Measurements from ENCODE around the gene NOXA1.
"Not testable (repeated sequence)": the region's sequence is repeated elsewhere in the genome, so short reads cannot be mapped to it uniquely, and the experiment has no call there.

NOXA1 gene, protein sequence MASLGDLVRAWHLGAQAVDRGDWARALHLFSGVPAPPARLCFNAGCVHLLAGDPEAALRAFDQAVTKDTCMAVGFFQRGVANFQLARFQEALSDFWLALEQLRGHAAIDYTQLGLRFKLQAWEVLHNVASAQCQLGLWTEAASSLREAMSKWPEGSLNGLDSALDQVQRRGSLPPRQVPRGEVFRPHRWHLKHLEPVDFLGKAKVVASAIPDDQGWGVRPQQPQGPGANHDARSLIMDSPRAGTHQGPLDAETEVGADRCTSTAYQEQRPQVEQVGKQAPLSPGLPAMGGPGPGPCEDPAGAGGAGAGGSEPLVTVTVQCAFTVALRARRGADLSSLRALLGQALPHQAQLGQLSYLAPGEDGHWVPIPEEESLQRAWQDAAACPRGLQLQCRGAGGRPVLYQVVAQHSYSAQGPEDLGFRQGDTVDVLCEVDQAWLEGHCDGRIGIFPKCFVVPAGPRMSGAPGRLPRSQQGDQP

DNA sequence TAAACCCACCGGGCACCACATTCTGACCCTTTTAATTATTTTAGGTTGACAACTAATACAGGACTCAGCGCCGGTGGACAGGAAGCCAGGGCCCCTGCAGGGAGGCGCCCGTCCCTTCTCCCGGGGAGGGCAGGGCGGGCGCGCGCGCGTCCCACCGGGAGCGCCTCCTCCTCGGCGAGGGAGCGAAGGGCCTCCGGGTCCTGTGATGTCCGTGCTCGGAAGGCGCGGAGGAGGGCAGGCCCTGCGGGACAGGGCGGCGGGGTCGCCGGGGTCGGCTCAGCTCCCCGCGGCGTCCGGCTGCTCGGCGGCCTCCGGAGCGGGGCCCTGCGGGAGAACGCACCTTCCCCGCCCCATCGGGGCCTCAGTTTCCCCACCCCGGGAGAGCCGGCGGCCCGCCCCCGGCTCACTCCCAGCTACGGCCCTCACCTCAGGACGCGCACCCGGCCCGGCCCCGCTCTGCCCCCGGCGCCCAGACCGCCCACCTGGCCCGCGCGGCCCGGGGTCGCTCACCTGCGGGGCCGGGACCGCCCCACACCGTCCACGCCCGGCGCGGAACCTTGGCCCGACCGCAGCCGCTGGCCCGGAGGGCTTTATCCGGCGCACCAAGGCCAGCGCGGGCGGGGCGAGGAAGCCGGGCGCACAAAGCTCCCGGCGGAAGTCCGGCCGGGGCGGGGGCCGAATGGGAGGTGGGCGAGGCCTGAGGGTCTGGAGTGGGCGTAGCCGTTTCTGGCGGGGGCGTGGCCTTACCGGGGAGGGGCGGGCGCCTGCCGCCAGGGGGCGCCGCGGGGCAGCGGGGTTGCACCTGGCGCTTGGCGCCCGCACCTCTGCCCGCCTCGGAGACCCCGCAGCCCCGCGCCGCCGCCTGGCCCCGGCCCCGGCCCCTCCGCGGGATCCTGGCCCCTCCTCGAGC, at the start of gene NOXA1, which contains the start of gene EXD3:
Gene NOXA1 (plus strand): TSS at position 790 of the 910 bp plus-strand sequence. CDS start 137 bp downstream, outside the sequence.
Gene EXD3 (minus strand): TSS at position 559 of the 910 bp plus-strand sequence. CDS start 27,805 bp downstream, outside the sequence.
- in situ Hi-C loops (cut with MboI; ENCODE audit: low pct_unique_long_range_greater_than_20kb, low sequenced_read_pairs, unreplicated experiment): no loop called here
- peak; percentile 99 for DNase-seq (ENCODE audit: low spot score)

DNA sequence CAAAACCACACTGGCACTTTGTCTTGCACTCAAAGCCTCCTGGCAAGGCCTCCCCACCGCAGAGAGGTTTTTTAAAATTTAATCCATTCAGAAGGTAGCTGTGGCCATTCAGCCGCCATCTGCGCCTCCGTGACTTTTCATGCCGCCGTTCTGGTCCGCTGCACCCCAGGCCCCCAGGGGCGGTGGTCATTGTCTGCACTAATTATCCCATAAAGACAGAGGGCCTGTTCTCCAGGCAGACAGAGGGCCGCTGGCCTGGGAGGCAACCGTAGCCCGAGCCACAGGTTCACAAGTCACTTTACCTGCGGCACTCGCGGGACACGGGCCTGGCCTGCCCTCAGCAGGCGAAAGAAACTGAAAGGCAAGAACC, 49.6 kb upstream of the NOXA1 start:
- no peak for DNase-seq (ENCODE audit: low spot score)
- in situ Hi-C loops (cut with MboI; ENCODE audit: low pct_unique_long_range_greater_than_20kb, low sequenced_read_pairs, unreplicated experiment): no loop called here
- TF ChIP-seq, protein P1, sequence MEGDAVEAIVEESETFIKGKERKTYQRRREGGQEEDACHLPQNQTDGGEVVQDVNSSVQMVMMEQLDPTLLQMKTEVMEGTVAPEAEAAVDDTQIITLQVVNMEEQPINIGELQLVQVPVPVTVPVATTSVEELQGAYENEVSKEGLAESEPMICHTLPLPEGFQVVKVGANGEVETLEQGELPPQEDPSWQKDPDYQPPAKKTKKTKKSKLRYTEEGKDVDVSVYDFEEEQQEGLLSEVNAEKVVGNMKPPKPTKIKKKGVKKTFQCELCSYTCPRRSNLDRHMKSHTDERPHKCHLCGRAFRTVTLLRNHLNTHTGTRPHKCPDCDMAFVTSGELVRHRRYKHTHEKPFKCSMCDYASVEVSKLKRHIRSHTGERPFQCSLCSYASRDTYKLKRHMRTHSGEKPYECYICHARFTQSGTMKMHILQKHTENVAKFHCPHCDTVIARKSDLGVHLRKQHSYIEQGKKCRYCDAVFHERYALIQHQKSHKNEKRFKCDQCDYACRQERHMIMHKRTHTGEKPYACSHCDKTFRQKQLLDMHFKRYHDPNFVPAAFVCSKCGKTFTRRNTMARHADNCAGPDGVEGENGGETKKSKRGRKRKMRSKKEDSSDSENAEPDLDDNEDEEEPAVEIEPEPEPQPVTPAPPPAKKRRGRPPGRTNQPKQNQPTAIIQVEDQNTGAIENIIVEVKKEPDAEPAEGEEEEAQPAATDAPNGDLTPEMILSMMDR (IDR thresholded peaks at IDR 0.05; ENCODE audit: extremely low read depth, insufficient read depth, missing control alignments): no peak

More for the DNA sequence above, at the start of gene NOXA1, which contains the start of gene EXD3:
- TF ChIP-seq, protein P1 (IDR thresholded peaks at IDR 0.05; ENCODE audit: extremely low read depth, insufficient read depth, missing control alignments): peak; percentile 67

DNA sequence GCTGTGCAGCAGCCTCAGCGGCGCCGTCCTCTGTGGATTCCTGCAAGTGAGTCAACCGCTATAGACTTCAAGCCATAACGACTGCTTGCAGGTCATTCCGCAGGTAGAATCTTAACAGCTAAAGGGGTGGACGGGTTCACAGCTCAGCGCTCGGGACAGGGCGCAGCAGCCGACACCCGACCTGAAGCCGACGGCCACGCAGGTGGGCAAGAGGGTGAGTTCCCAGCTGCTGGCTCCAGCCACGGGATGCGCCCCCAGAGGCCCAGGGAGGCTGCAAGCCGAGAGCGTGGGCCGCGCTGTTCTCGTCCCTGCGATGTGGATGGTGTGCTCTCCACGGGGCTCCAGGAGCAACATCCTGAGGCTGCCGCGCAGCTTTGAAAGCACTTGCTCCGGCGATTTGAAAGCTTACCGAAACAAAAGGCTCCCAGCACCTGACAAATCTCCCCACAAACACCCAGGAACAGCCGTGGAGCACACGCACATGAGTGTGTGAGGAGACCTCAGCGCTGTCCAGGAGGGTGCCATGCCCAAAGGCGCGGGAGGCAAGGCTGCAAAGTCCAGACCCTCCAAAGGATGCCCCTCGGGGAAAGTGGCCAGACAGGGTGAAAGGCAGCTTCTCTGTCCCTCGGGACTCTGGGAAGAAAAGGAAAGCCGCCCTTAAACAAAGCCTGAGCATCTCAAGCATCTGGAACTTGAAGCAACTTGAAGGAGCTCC, 48.9 kb upstream of the NOXA1 start:
- in situ Hi-C loops (cut with MboI; ENCODE audit: low pct_unique_long_range_greater_than_20kb, low sequenced_read_pairs, unreplicated experiment): no loop called here
- no peak for DNase-seq (ENCODE audit: low spot score)
- TF ChIP-seq, protein P1 (IDR thresholded peaks at IDR 0.05; ENCODE audit: extremely low read depth, insufficient read depth, missing control alignments): no peak

DNA sequence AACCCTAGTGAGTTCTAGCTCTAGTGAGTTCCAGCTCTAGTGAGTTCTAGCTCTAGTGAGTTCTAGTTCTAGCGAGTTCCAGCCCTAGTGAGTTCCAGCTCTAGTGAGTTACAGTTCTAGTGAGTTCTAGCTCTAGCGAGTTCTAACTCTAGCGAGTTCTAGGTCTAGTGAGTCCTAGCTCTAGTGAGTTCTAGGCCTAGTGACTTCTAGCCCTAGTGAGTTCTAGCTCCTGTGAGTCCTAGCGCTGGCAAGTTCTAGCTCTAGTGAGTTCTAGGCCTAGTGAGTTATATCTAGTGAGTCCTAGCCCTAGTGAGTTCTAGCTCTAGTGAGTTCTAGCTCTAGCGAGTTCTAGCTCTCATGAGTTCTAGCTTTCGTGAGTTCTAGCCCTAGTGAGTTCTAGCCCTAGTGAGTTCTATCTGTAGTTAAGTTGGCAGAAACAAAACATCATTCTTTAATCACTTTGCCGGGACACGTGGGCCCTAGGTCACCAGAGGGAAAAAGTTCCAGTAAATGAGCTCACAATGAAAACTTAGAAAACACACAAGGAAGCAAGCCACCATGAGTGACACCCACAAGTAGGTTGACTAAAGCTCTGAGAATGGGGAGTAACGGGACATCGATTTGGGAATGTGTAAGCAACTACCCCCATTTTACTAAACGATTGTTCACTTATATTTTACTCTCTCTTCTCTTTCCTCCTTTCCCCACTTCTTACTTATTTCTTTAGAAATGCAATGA, 47.7 kb upstream of the NOXA1 start:
- in situ Hi-C loops (cut with MboI; ENCODE audit: low pct_unique_long_range_greater_than_20kb, low sequenced_read_pairs, unreplicated experiment): no loop called here
- TF ChIP-seq, protein P1 (IDR thresholded peaks at IDR 0.05; ENCODE audit: extremely low read depth, insufficient read depth, missing control alignments): no peak
- no peak for DNase-seq (ENCODE audit: low spot score)

DNA sequence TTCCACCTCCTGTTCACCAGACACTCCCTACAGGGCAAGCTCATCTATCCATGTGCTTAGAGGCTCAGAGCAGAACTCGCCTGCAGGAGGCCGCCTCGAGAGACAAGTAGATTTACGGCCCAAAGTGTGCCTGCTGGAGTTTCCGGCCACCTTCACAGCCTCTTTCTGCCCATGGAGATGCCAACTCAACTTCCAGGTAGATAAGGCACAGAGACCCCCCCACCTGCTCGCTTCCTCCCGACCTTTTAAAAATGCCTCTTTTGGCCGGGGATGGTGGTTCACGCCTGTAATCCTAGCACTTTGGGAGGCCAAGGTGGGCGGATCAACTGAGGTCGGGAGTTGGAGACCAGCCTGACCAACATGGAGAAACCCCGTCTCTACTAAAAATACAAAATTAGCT, 46.8 kb upstream of the NOXA1 start:
- in situ Hi-C loops (cut with MboI; ENCODE audit: low pct_unique_long_range_greater_than_20kb, low sequenced_read_pairs, unreplicated experiment): no loop called here
- DNase-seq (ENCODE audit: low spot score): no peak
- TF ChIP-seq, protein P1 (IDR thresholded peaks at IDR 0.05; ENCODE audit: extremely low read depth, insufficient read depth, missing control alignments): no peak

DNA sequence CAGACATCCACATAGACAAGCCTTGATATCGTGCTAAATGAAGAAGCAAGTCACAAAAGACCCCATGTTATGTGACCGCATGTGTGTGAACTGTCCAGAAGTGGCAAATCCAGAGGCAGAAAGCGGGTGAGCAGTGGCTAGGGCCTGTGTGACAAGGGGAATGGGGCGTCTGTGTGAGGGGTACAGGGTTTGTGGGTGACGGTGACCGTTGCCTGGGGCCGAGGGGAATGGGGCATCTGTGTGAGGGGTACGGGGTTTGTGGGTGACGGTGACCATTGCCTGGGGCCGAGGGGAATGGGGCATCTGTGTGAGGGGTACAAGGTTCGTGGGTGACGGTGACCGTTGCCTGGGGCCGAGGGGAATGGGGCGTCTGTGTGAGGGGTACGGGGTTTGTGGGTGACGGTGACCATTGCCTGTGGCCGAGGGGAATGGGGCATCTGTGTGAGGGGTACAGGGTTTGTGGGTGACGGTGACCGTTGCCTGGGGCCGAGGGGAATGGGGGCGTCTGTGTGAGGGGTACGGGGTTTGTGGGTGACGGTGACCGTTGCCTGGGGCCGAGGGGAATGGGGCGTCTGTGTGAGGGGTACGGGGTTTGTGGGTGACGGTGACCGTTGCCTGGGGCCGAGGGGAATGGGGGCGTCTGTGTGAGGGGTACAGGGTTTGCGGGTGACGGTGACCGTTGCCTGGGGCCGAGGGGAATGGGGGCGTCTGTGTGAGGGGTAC, 44.3 kb upstream of the NOXA1 start:
- DNase-seq (ENCODE audit: low spot score); in situ Hi-C loops (cut with MboI; ENCODE audit: low pct_unique_long_range_greater_than_20kb, low sequenced_read_pairs, unreplicated experiment): not testable (repeated sequence)

Measured in GM13977 (cell line).